ENCODE results near the gene ACOXL.

Gene ACOXL

GRCh38 chr2:110970201-110970600 lies 237.8 kb downstream of the ACOXL start:
- TF ChIP-seq POLR2A (IDR thresholded peaks at IDR 0.05; ENCODE audit: low read depth, low read length) (no peak), SPI1 (IDR thresholded peaks at IDR 0.05; ENCODE audit: low read depth, low read length) (no peak), POU2F2 (IDR thresholded peaks at IDR 0.05; ENCODE audit: low read depth, low read length) (no peak), TAF1 (IDR thresholded peaks at IDR 0.05; ENCODE audit: low read depth, low read length) (no peak), POLR2AphosphoS5 (IDR thresholded peaks at IDR 0.05; ENCODE audit: low read depth, low read length) (no peak), PAX5 (IDR thresholded peaks at IDR 0.05; ENCODE audit: insufficient read depth, low read length, severe bottlenecking) (no peak)
- DNase-seq (ENCODE audit: insufficient read length, low spot score) (no peak), FAIRE-seq (no peak)

- TF ChIP-seq SPI1 (IDR thresholded peaks at IDR 0.05; ENCODE audit: low read depth, low read length) (no peak), TAF1 (IDR thresholded peaks at IDR 0.05; ENCODE audit: low read depth, low read length) (no peak), POU2F2 (IDR thresholded peaks at IDR 0.05; ENCODE audit: low read depth, low read length) (no peak), POLR2AphosphoS5 (IDR thresholded peaks at IDR 0.05; ENCODE audit: low read depth, low read length) (no peak), POLR2A (IDR thresholded peaks at IDR 0.05; ENCODE audit: low read depth, low read length) (no peak), PAX5 (IDR thresholded peaks at IDR 0.05; ENCODE audit: insufficient read depth, low read length, severe bottlenecking) (no peak)
- DNase-seq (ENCODE audit: insufficient read length, low spot score) (no peak), FAIRE-seq (no peak)
These were observed 239.4 kb downstream of the ACOXL start for GRCh38 chr2:110971811-110972210.

DNA sequence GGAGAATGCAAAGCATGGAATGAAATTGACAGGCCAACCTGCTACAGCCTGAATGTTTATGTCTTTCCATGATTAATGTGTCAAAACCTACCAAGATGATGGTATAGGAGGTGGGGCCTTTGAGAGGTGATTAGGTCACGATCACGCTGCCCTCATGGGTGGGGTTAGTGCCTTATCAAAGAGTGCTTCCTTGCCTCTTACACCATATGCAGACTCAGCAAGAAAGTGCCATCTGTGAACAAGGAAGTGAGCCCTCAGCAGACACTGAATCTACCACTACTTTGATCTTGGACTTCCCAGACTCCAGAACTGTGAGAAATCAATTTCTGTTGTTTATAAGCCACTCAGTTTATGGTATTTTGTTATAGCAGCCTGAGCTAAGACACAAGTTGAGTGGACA lies 240.9 kb downstream of the ACOXL start:
- DNase-seq (ENCODE audit: insufficient read length, low spot score) (no peak), FAIRE-seq (no peak)
- no peak for TF ChIP-seq POLR2A (IDR thresholded peaks at IDR 0.05; ENCODE audit: low read depth, low read length)
- TF ChIP-seq POU2F2 (IDR thresholded peaks at IDR 0.05; ENCODE audit: low read depth, low read length), result no peak
- TF ChIP-seq POLR2AphosphoS5 (IDR thresholded peaks at IDR 0.05; ENCODE audit: low read depth, low read length), result no peak
- no peak for TF ChIP-seq SPI1 (IDR thresholded peaks at IDR 0.05; ENCODE audit: low read depth, low read length)
- TF ChIP-seq TAF1 (IDR thresholded peaks at IDR 0.05; ENCODE audit: low read depth, low read length), result no peak
- TF ChIP-seq PAX5 (IDR thresholded peaks at IDR 0.05; ENCODE audit: insufficient read depth, low read length, severe bottlenecking), result no peak

DNA sequence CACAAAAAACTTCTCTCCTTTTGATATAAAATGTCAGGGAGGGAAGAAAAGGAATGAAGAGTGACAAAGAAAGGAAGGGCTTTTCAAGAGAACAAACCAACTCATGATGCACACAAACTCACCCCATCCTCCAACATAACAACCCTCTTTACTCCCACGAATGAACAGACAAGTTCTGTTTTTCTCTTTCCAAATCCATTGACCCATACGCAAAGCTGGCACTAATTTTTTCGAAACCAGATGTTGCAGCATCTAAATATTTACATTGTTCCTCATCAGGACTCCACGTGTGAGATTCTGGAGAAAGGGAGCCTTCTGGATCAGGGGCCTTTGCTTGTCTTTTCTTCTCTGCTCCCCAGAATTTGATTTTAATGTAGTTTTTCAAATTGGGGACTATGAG lies 245.0 kb downstream of the ACOXL start:
- FAIRE-seq (no peak), DNase-seq (ENCODE audit: insufficient read length, low spot score) (no peak)
- no peak for TF ChIP-seq POU2F2 (IDR thresholded peaks at IDR 0.05; ENCODE audit: low read depth, low read length)
- TF ChIP-seq PAX5 (IDR thresholded peaks at IDR 0.05; ENCODE audit: insufficient read depth, low read length, severe bottlenecking), result no peak
- no peak for TF ChIP-seq TAF1 (IDR thresholded peaks at IDR 0.05; ENCODE audit: low read depth, low read length)
- no peak for TF ChIP-seq POLR2AphosphoS5 (IDR thresholded peaks at IDR 0.05; ENCODE audit: low read depth, low read length)
- no peak for TF ChIP-seq SPI1 (IDR thresholded peaks at IDR 0.05; ENCODE audit: low read depth, low read length)
- TF ChIP-seq POLR2A (IDR thresholded peaks at IDR 0.05; ENCODE audit: low read depth, low read length), result no peak

DNA sequence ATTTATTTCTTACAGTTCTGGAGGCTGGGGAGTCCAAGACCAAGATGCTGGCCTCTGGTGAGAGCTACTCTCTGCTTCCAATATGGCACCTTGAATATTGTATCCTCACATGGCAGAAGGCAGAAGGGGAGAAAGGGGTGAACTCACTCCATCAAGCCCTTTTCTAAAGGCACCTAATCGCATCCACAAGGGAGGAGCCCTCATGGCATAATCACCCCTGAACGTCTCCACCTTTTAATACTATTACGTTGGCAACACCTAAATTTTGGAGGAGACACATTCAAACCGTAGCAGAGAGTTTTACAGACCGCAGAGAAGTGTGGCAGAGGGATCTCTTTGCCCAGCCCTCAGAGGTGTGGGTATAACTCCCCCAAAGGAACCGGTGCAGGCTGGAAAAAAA lies 245.8 kb downstream of the ACOXL start:
- no peak for FAIRE-seq
- DNase-seq (ENCODE audit: insufficient read length, low spot score), result no peak
- no peak for TF ChIP-seq POLR2AphosphoS5 (IDR thresholded peaks at IDR 0.05; ENCODE audit: low read depth, low read length)
- no peak for TF ChIP-seq SPI1 (IDR thresholded peaks at IDR 0.05; ENCODE audit: low read depth, low read length)
- TF ChIP-seq POU2F2 (IDR thresholded peaks at IDR 0.05; ENCODE audit: low read depth, low read length), result no peak
- no peak for TF ChIP-seq POLR2A (IDR thresholded peaks at IDR 0.05; ENCODE audit: low read depth, low read length)
- TF ChIP-seq TAF1 (IDR thresholded peaks at IDR 0.05; ENCODE audit: low read depth, low read length), result no peak
- TF ChIP-seq PAX5 (IDR thresholded peaks at IDR 0.05; ENCODE audit: insufficient read depth, low read length, severe bottlenecking), result no peak

DNA sequence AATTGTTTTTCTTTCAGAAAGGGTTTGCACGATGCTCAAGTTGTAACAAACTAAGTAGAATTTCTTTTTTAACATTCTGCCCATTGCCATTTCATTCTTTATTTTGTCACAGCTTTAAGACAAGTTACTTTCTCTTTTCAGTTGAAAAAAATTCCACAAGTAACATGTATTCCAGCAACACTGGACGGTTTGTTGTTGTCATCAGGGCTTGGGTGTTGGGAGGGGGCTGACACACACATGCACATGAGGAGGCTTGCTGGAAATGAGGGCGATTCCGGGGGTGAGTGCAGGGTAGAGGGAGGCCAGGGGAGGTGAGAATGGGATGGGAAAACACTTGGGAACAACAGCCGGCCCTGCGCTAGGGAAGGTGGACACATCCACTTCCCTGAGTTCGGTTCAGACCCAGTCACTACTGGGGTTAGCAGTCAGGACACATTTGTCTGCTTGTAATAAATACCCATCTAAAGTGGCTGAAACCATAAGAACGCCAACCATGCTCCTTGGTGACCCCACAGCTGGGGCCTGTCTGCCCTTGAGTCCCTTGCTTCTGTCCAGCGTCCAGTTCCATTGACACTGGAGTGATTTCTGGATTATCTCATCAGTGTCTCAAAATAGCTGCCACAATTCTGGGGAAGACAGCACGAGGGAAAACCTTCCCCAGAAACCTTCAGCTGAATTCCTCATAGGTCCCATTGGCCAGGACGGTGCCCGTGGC lies 246.5 kb downstream of the ACOXL start:
- no peak for FAIRE-seq

GRCh38 chr2:110979471-110980338 lies 247.3 kb downstream of the ACOXL start:
- FAIRE-seq (no peak), DNase-seq (ENCODE audit: insufficient read length, low spot score) (no peak)
- TF ChIP-seq POLR2AphosphoS5 (IDR thresholded peaks at IDR 0.05; ENCODE audit: low read depth, low read length) (no peak), PAX5 (IDR thresholded peaks at IDR 0.05; ENCODE audit: insufficient read depth, low read length, severe bottlenecking) (no peak), POLR2A (IDR thresholded peaks at IDR 0.05; ENCODE audit: low read depth, low read length) (no peak), POU2F2 (IDR thresholded peaks at IDR 0.05; ENCODE audit: low read depth, low read length) (no peak), SPI1 (IDR thresholded peaks at IDR 0.05; ENCODE audit: low read depth, low read length) (no peak)

More for the DNA sequence above, 246.5 kb downstream of the ACOXL start:
- no peak for DNase-seq (ENCODE audit: insufficient read length, low spot score)
- no peak for TF ChIP-seq POLR2A (IDR thresholded peaks at IDR 0.05; ENCODE audit: low read depth, low read length)
- no peak for TF ChIP-seq TAF1 (IDR thresholded peaks at IDR 0.05; ENCODE audit: low read depth, low read length)
- no peak for TF ChIP-seq POU2F2 (IDR thresholded peaks at IDR 0.05; ENCODE audit: low read depth, low read length)
- no peak for TF ChIP-seq POLR2AphosphoS5 (IDR thresholded peaks at IDR 0.05; ENCODE audit: low read depth, low read length)
- no peak for TF ChIP-seq PAX5 (IDR thresholded peaks at IDR 0.05; ENCODE audit: insufficient read depth, low read length, severe bottlenecking)
- TF ChIP-seq SPI1 (IDR thresholded peaks at IDR 0.05; ENCODE audit: low read depth, low read length), result no peak

- TF ChIP-seq TAF1 (IDR thresholded peaks at IDR 0.05; ENCODE audit: low read depth, low read length) (no peak), SPI1 (IDR thresholded peaks at IDR 0.05; ENCODE audit: low read depth, low read length) (no peak), PAX5 (IDR thresholded peaks at IDR 0.05; ENCODE audit: insufficient read depth, low read length, severe bottlenecking) (no peak), POLR2AphosphoS5 (IDR thresholded peaks at IDR 0.05; ENCODE audit: low read depth, low read length) (no peak)
- DNase-seq (ENCODE audit: insufficient read length, low spot score) (no peak), FAIRE-seq (no peak)
These were observed 248.1 kb downstream of the ACOXL start for GRCh38 chr2:110980339-110981062.

GRCh38 chr2:110983133-110983532 lies 250.8 kb downstream of the ACOXL start:
- FAIRE-seq (no peak), DNase-seq (ENCODE audit: insufficient read length, low spot score) (no peak)
- TF ChIP-seq PAX5 (IDR thresholded peaks at IDR 0.05; ENCODE audit: insufficient read depth, low read length, severe bottlenecking) (no peak), SPI1 (IDR thresholded peaks at IDR 0.05; ENCODE audit: low read depth, low read length) (no peak), POLR2AphosphoS5 (IDR thresholded peaks at IDR 0.05; ENCODE audit: low read depth, low read length) (no peak), TAF1 (IDR thresholded peaks at IDR 0.05; ENCODE audit: low read depth, low read length) (no peak), POLR2A (IDR thresholded peaks at IDR 0.05; ENCODE audit: low read depth, low read length) (no peak), POU2F2 (IDR thresholded peaks at IDR 0.05; ENCODE audit: low read depth, low read length) (no peak)
